Mesenchymal stem cell (in vitro differentiated cells and primary cell): Measurements from ENCODE around the gene ASMTL.

Source experiments
- DNase-seq: peaks from one replicate; pipeline ENCODE4 v3.0.0-alpha.2; 2013
- H2AFZ ChIP-seq: one replicate; pipeline ENCODE4 v1.6.1; 2013; ENCODE audit warnings: low read depth, mild to moderate bottlenecking, control low read depth, inconsistent platforms, low read length, moderate library complexity
- H2AK5ac ChIP-seq: 2 replicates; pipeline ENCODE4 v1.6.1; 2013; ENCODE audit warnings: low read length, moderate library complexity, mild to moderate bottlenecking, inconsistent platforms; ENCODE audit not compliant: severe bottlenecking
- H2BK120ac ChIP-seq: one replicate; pipeline ENCODE4 v1.6.1; 2013; ENCODE audit warnings: low read depth, mild to moderate bottlenecking, inconsistent platforms, low read length, moderate library complexity
- H2BK12ac ChIP-seq, 2 experiments: one replicate each; pipeline ENCODE4 v1.6.1; 2013; ENCODE audit warnings: inconsistent platforms in 2 of 2, low read length in 2 of 2, mild to moderate bottlenecking in 2 of 2, moderate library complexity in 2 of 2, control low read depth in 1 of 2
- H2BK15ac ChIP-seq: one replicate; pipeline ENCODE4 v1.6.1; 2013; ENCODE audit warnings: mild to moderate bottlenecking, low read depth, inconsistent platforms; ENCODE audit not compliant: poor library complexity, severe bottlenecking
- H2BK5ac ChIP-seq: 2 replicates; pipeline ENCODE4 v1.6.1; 2013; ENCODE audit warnings: low read depth, mild to moderate bottlenecking, low read length, control low read depth, inconsistent platforms; ENCODE audit not compliant: poor library complexity, severe bottlenecking
- H3K14ac ChIP-seq, 2 experiments: one replicate each; pipeline ENCODE4 v1.6.1; 2013; ENCODE audit warnings: inconsistent platforms in 2 of 2, low read length in 2 of 2, control low read depth in 1 of 2, mild to moderate bottlenecking in 1 of 2, moderate library complexity in 1 of 2
- H3K18ac ChIP-seq, 2 experiments: one replicate each; pipeline ENCODE4 v1.6.1; 2013; ENCODE audit warnings: inconsistent platforms in 2 of 2, low read length in 2 of 2, control low read depth in 1 of 2, low read depth in 1 of 2, mild to moderate bottlenecking in 1 of 2
- H3K23ac ChIP-seq, 2 experiments: one replicate each; pipeline ENCODE4 v1.6.1; 2013; ENCODE audit warnings: inconsistent platforms in 2 of 2, low read length in 2 of 2, mild to moderate bottlenecking in 2 of 2, moderate library complexity in 2 of 2, control low read depth in 1 of 2
- H3K27ac ChIP-seq: 2 replicates; pipeline ENCODE4 v1.5.1; 2013; ENCODE audit warnings: mild to moderate bottlenecking, moderate library complexity, low read length, control low read depth, inconsistent platforms; ENCODE audit not compliant: poor library complexity, severe bottlenecking
- H3K27me3 ChIP-seq, 2 experiments: 2 replicates each; pipeline versions ENCODE4 v1.6.1 to v1.7.0; 2013; ENCODE audit warnings: low read length in 2 of 2, mild to moderate bottlenecking in 2 of 2, moderate library complexity in 2 of 2, control low read depth in 1 of 2, inconsistent platforms in 1 of 2; ENCODE audit not compliant: control insufficient read depth in 1 of 2, insufficient read depth in 1 of 2
- H3K36me3 ChIP-seq, 2 experiments: 2 replicates each; pipeline versions ENCODE4 v1.6.1 to v1.7.0; 2013; ENCODE audit warnings: low read length in 2 of 2, control low read depth in 1 of 2, inconsistent platforms in 1 of 2, low read depth in 1 of 2, mild to moderate bottlenecking in 1 of 2; ENCODE audit not compliant: insufficient read depth in 2 of 2, control insufficient read depth in 1 of 2
- H3K4ac ChIP-seq, 2 experiments: one replicate each; pipeline ENCODE4 v1.6.1; 2013; ENCODE audit warnings: inconsistent platforms in 2 of 2, low read length in 2 of 2, mild to moderate bottlenecking in 2 of 2, moderate library complexity in 2 of 2, control low read depth in 1 of 2, low read depth in 1 of 2
- H3K4me1 ChIP-seq: 2 replicates; pipeline ENCODE4 v1.6.1; 2013; ENCODE audit warnings: low read depth, low read length, control low read depth; ENCODE audit not compliant: control insufficient read depth, insufficient read depth
- H3K4me2 ChIP-seq: 2 replicates; pipeline ENCODE4 v1.6.1; 2013; ENCODE audit warnings: low read length, mild to moderate bottlenecking, inconsistent platforms; ENCODE audit not compliant: poor library complexity, severe bottlenecking
- H3K4me3 ChIP-seq, 2 experiments: 2 replicates each; pipeline versions ENCODE4 v1.5.1 to v1.7.0; 2013; ENCODE audit warnings: low read length in 2 of 2, mild to moderate bottlenecking in 2 of 2, control low read depth in 1 of 2, low read depth in 1 of 2; ENCODE audit not compliant: insufficient read depth in 1 of 2
- H3K79me1 ChIP-seq: replicated peaks from 2 replicates; pipeline ENCODE4 v1.6.1; 2013; ENCODE audit warnings: mild to moderate bottlenecking, control low read depth, low read length, inconsistent platforms; ENCODE audit not compliant: poor library complexity, severe bottlenecking
- H3K9ac ChIP-seq: 2 replicates; pipeline ENCODE4 v1.7.0; 2013; ENCODE audit warnings: mild to moderate bottlenecking, low read length, moderate library complexity
- H3K9me3 ChIP-seq: 2 replicates; pipeline ENCODE4 v1.7.0; 2013; ENCODE audit warnings: mild to moderate bottlenecking, low read length; ENCODE audit not compliant: control insufficient read depth
- H4K8ac ChIP-seq: one replicate; pipeline ENCODE4 v1.6.1; 2013; ENCODE audit warnings: inconsistent platforms, mild to moderate bottlenecking, low read length, moderate library complexity
- H4K91ac ChIP-seq: one replicate; pipeline ENCODE4 v1.6.1; 2013; ENCODE audit warnings: mild to moderate bottlenecking, low read length, inconsistent platforms
- WGBS: methylation state at CpG from one replicate; pipeline ENCODE4 v1.1.7; 2013; ENCODE audit warnings: mixed read lengths; 5-methylcytosine and 5-hydroxymethylcytosine counted together

The ASMTL gene

DNA sequence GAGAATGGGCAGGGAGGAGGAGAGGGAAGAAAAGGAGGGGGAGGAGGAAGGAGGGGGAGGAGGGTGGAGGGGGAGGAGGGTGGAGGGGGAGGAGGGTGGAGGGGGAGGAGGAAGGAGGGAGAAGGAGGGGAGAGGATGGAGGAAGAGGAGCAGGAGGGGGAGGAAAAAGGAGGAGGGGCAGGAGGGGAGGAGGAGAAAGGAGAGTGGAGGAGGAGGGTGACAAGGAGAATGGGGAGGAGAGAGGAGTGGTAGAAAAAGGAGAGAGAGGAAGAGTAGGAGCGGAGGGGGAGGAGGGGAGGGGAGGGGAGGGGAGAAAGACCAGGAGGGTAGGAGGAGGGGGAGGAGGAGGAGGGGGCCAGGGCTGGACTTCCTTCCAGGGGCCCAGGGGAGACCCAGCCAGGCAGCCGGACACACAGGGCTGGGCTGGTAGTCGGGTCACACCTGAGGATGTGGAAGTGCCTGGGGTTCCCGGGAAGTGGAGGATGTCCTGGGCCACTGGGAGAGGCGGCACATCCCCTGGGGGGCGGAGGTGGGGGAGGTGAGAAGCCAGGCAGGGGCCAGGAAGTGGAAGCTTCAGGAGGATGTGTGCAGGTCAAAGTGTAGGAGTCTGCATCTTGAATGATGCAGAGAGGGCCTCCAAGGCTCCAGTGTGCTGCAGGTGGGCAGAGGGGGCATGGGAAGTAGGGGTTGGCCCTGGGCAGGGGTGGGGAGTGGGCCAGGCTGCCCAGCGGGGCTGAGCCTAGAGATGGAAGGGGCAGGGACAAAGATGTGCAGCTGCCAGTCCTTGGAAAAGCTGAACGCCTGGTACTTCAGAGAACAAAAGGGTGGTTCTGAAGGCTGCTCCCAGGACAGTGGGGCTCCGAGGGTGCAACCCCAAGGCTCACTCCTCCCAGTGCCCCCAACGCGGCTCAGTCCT lies 97.3 kb downstream of the ASMTL start:
- no peak for DNase-seq
- H2BK15ac ChIP-seq, result no peak overlapping the region
- no peak overlapping the region for H3K14ac ChIP-seq
- no peak overlapping the region for H3K18ac ChIP-seq
- WGBS, result 32% methylated on average over 9 of the region's 11 CpGs
- H3K27ac ChIP-seq, result no peak overlapping the region
- no peak overlapping the region for H3K4me2 ChIP-seq
- H2BK5ac ChIP-seq, result no peak overlapping the region
- H4K91ac ChIP-seq, result no peak overlapping the region
- no peaks in the 10 kb centered on the region for H3K79me1 ChIP-seq
- H2BK12ac ChIP-seq, result no peak overlapping the region
- H3K9ac ChIP-seq, result no peak overlapping the region
- H2BK120ac ChIP-seq, result no peak overlapping the region
- H3K23ac ChIP-seq, result no peak overlapping the region
- H2AK5ac ChIP-seq, result no peak overlapping the region
- no peak overlapping the region for H3K4me3 ChIP-seq
- no peak overlapping the region for H4K8ac ChIP-seq
- H2AFZ ChIP-seq, result no peak overlapping the region
- no peaks in the 10 kb centered on the region for H3K27me3 ChIP-seq
- H3K36me3 ChIP-seq, result peaks cover 4 to 8% of the 10 kb centered on the region in 2 experiments
- H3K4me1 ChIP-seq, result peaks cover 1% of the 10 kb centered on the region
- peak overlapping the region in 1 of 2 experiments; percentile 51 for H3K4ac ChIP-seq
- H3K9me3 ChIP-seq, result peaks cover 2% of the 10 kb centered on the region

DNA sequence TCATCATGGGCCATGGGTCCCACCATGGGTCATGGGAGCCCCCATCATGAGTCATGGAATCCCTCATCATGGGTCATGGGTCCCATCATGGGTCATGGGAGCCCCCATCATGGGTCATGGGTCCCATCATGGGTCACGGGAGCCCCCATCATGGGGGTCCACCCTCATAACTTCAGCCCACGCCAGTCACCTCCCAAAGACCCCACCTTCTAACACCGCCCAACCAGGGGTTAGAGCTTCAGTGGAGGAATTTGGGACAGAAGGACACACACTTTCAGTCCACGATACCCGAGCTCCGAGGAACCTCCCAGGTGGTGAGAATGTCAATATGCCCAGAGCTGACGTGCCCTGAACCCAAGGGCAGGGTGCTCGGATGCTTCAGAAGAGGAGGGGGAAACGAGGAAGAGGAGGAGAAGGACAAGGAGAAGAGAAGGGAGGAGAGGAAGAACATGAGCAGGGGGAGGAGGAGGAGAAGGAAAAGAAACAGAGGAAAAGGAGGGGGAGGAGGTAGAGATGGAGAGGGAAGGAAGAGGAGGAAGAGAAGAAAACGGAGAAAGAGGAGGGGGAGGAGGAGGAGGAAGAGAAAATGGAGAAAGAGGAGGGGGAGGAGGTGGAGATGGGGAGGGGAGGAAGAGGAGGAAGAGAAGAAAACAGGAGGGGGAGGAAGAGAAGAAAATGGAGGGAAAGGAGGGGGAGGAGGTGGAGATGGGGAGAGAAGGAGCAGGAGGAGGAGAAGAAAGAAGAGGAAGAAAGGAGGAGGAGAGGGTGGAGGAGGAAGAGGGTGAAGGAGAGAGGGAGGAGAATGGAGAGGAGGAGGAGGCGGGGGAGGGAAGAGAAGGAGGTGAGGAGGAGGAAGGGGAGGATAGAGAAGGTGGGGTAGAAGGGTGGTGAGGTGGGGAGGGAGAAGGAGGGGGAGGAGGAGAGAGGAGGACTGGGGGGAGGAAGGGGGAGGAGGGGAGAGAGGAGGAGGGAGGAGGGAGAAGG lies 98.4 kb downstream of the ASMTL start:
- no peak overlapping the region for H2AK5ac ChIP-seq
- H3K4me3 ChIP-seq, result no peak overlapping the region
- no peaks in the 10 kb centered on the region for H3K79me1 ChIP-seq
- no peak for DNase-seq
- peaks cover 2% of the 10 kb centered on the region for H3K9me3 ChIP-seq
- no peak overlapping the region for H3K4me2 ChIP-seq
- no peak overlapping the region for H3K27ac ChIP-seq
- H4K91ac ChIP-seq, result no peak overlapping the region
- H2AFZ ChIP-seq, result no peak overlapping the region
- 88% methylated on average over 10 of the region's 11 CpGs for WGBS
- H3K36me3 ChIP-seq, result peaks cover 4 to 8% of the 10 kb centered on the region in 2 experiments
- H3K23ac ChIP-seq, result no peak overlapping the region
- H2BK120ac ChIP-seq, result no peak overlapping the region
- H2BK5ac ChIP-seq, result no peak overlapping the region
- no peaks in the 10 kb centered on the region for H3K27me3 ChIP-seq
- H3K9ac ChIP-seq, result no peak overlapping the region
- H3K4ac ChIP-seq, result no peak overlapping the region
- no peak overlapping the region for H3K18ac ChIP-seq
- no peak overlapping the region for H3K14ac ChIP-seq
- no peak overlapping the region for H2BK12ac ChIP-seq
- no peak overlapping the region for H4K8ac ChIP-seq
- H2BK15ac ChIP-seq, result no peak overlapping the region
- H3K4me1 ChIP-seq, result peaks cover 1% of the 10 kb centered on the region
